BLaER1 treated with 17β-estradiol and CSF1 and Interleukin-3, amounts not matched to agents 10 nM and 100 nM (cell line): ENCODE measurements around the gene NOTCH4.
"Not testable (repeated sequence)": the region's sequence is repeated elsewhere in the genome, so short reads cannot be mapped to it uniquely, and the experiment has no call there.

ENCODE experiments used
- H3K27ac ChIP-seq, 11 experiments: shearing (Covaris generic); formaldehyde crosslinking; 2 replicates each; pipeline ENCODE4 v1.8.1; 2022
- H3K27me3 ChIP-seq, 11 experiments: shearing (Covaris generic); formaldehyde crosslinking; 2 replicates each; pipeline ENCODE4 v1.8.1; 2022
- H3K36me3 ChIP-seq, 11 experiments: shearing (Covaris generic); formaldehyde crosslinking; 2 replicates each; pipeline ENCODE4 v1.8.1; 2022
- H3K4me1 ChIP-seq, 10 experiments: shearing (Covaris generic); formaldehyde crosslinking; 2 replicates each; pipeline ENCODE4 v1.8.1; 2022
- H3K4me2 ChIP-seq, 11 experiments: shearing (Covaris generic); formaldehyde crosslinking; 2 replicates each; pipeline ENCODE4 v1.8.1; 2022
- H3K4me3 ChIP-seq, 10 experiments: shearing (Covaris generic); formaldehyde crosslinking; 2 replicates each; pipeline ENCODE4 v1.8.1; 2022
- H3K9ac ChIP-seq, 11 experiments: shearing (Covaris generic); formaldehyde crosslinking; 2 replicates each; pipeline ENCODE4 v1.8.1; 2022
- H3K9me3 ChIP-seq, 11 experiments: shearing (Covaris generic); formaldehyde crosslinking; replicated peaks in 1 of 11; 2 replicates each; pipeline ENCODE4 v1.8.1; 2022
- H4K20me1 ChIP-seq, 11 experiments: shearing (Covaris generic); formaldehyde crosslinking; 2 replicates each; pipeline ENCODE4 v1.8.1; 2022
- Cebpa-rat ChIP-seq, 11 experiments: shearing (Covaris generic); IDR thresholded peaks; 2 replicates each; pipeline ENCODE4 v1.8.1; 2022

NOTCH4 gene

DNA sequence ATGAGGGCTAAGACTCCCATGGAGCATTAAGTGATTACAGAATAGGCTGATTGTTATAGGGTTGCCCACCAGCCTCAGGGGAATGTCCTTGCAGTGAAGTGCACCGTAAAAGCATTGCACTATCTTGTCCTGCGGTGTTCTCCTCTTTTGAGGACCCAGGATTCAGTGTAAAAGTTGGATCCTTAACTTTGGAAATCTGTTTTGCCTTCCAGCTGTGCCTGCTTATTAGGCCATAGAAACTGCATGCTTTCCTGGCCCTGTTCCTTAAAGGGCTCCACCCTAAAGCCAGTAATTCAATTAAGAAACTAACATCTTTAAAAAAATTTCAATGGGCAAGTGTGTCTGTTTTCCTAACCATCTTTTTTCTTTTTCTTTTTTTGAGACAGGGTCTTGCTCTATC is 25.4 kb upstream of the NOTCH4 start:
- H3K36me3 ChIP-seq = no peaks in the 10 kb centered on the region
- TF ChIP-seq Cebpa-rat (IDR thresholded peaks at IDR 0.05) = no peak
- H3K9me3 ChIP-seq = peaks cover 16 to 24% (median 21%) of the 10 kb centered on the region in 11 experiments
- no peak overlapping the region for H3K9ac ChIP-seq
- no peaks in the 10 kb centered on the region; a peak in 1 of 22 replicates for H3K27me3 ChIP-seq
- H4K20me1 ChIP-seq = no peaks in the 10 kb centered on the region
- H3K27ac ChIP-seq = no peak overlapping the region
- peaks cover 0 to 11% (median 7%) of the 10 kb centered on the region in 10 experiments; a peak in 9 of 20 replicates for H3K4me1 ChIP-seq
- no peak overlapping the region; a peak in 1 of 20 replicates for H3K4me3 ChIP-seq
- no peak overlapping the region for H3K4me2 ChIP-seq

DNA sequence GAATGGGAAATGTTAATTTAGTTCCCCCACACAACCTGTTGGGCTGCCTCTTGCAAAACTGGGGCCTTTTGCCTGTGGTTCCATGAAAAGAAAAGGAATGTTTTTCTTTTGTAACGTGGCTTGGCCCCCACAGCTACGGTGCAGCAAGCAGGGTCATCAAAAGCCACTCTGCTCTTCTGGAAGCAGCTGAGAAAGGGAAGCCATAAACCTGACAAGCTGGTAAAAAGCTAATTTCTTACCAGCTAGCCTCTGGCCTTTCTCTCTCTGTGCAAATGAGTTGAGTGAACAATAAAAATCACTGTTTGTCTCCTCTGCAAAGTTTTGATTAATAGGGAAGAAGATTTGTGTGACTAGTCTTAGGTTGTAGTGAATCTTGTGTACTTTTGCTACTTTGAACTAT is 23.5 kb upstream of the NOTCH4 start:
- no peak overlapping the region for H3K4me3 ChIP-seq
- H3K9ac ChIP-seq = no peak overlapping the region
- H4K20me1 ChIP-seq = no peaks in the 10 kb centered on the region
- peaks cover 0 to 12% (median 7%) of the 10 kb centered on the region in 10 experiments; a peak in 9 of 20 replicates for H3K4me1 ChIP-seq
- no peak overlapping the region for H3K27ac ChIP-seq
- H3K4me2 ChIP-seq = no peak overlapping the region
- no peaks in the 10 kb centered on the region for H3K36me3 ChIP-seq
- TF ChIP-seq Cebpa-rat (IDR thresholded peaks at IDR 0.05) = no peak
- H3K27me3 ChIP-seq = no peaks in the 10 kb centered on the region
- peaks cover 16 to 24% (median 21%) of the 10 kb centered on the region in 11 experiments for H3K9me3 ChIP-seq

DNA sequence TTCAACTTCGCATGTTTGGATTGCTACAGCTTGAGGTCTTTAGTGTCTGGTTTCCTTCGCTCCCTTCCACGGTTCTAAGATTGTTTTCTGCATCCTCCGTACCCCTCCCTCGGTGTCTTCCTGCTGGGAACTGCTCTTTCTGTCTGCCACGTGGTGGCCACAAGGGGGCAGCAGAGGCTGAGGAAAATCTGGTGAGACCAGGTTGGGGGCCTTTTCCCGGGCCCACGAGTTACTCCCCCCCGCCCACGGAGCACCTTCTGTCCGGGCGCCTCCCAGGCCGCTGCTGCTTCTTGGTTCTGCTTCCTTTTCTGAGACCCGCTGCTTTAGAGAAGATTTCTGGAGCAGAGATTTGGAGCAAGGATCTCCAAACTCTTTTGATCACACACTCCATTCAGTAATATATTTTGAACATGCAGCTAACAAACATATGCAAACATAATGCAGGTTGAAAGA is 21.1 kb upstream of the NOTCH4 start:
- Histone ChIP-seq H3K36me3 (no peaks in the 10 kb centered on the region), H3K4me1 (peaks cover 0 to 12% (median 7%) of the 10 kb centered on the region in 10 experiments; a peak in 9 of 20 replicates), H3K27ac (no peak overlapping the region), H3K27me3 (no peaks in the 10 kb centered on the region), H3K4me3 (no peak overlapping the region), H3K9me3 (peaks cover 16 to 26% (median 21%) of the 10 kb centered on the region in 11 experiments), H4K20me1 (no peaks in the 10 kb centered on the region), H3K9ac (peak overlapping the region in 9 of 11 experiments; percentile 0 to 55 (median 30); a peak in 5 of 22 replicates), H3K4me2 (peak overlapping the region; percentile 13 to 62 (median 39); a peak in 19 of 22 replicates)
- no peak for TF ChIP-seq Cebpa-rat (IDR thresholded peaks at IDR 0.05)

DNA sequence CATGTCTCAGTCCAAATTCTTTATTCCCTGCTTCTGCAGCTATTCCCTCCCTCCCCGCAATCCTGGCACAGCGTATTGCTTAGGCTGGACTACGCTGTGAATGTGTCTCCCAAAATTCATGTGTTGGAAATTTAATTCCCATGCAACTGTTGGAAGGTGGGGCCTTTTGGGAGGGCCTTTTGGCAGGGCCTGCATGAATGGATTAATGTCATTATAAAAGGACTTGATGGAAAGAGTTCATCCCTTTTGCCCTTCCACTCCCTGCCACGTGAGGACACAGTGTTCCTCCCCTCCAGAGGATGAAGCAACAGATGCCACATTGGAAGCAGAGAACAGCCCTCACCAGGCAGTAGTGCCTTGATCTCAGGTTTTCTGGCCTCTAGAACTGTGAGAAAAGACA is 20.4 kb upstream of the NOTCH4 start:
- Histone ChIP-seq H4K20me1 (no peaks in the 10 kb centered on the region), H3K27ac (no peak overlapping the region), H3K9ac (peak overlapping the region in 1 of 11 experiments; percentile 50; a peak in 1 of 22 replicates), H3K9me3 (peaks cover 9 to 19% (median 14%) of the 10 kb centered on the region in 11 experiments), H3K36me3 (no peaks in the 10 kb centered on the region), H3K4me1 (peaks cover 0 to 12% (median 7%) of the 10 kb centered on the region in 10 experiments; a peak in 9 of 20 replicates), H3K27me3 (no peaks in the 10 kb centered on the region), H3K4me3 (no peak overlapping the region), H3K4me2 (peak overlapping the region in 8 of 11 experiments; percentile 27 to 50 (median 42); a peak in 8 of 22 replicates)
- no peak for TF ChIP-seq Cebpa-rat (IDR thresholded peaks at IDR 0.05)

DNA sequence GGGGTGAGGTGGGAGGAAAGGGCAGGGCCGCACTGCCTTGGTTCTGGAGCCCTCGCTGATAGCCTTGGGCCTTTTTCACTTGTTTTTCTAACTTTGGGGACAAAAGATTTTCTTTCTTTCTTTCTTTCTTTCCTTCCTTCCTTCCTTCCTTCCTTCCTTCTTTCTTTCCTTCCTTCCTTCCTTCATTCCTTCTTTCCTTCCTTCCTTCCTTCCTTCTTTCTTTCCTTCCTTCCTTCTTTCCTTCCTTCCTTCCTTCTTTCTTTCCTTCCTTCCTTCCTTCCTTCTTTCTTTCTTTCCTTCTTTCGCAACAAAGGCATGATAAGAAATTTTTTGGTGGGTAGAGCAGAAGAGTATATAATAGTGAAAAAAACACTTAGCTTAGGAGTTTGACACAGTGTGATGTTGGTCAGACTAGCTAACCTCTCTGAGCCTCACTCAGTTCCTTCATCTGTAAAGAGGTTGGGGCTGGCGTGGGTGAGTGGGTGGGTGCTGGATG is 18.5 kb upstream of the NOTCH4 start:
- not testable (repeated sequence) for H3K27ac ChIP-seq, H4K20me1 ChIP-seq, H3K36me3 ChIP-seq, H3K4me2 ChIP-seq, H3K4me3 ChIP-seq, H3K9ac ChIP-seq, H3K9me3 ChIP-seq, H3K27me3 ChIP-seq
- H3K4me1 ChIP-seq = peaks cover 0 to 12% (median 7%) of the 10 kb centered on the region in 10 experiments; a peak in 9 of 20 replicates

DNA sequence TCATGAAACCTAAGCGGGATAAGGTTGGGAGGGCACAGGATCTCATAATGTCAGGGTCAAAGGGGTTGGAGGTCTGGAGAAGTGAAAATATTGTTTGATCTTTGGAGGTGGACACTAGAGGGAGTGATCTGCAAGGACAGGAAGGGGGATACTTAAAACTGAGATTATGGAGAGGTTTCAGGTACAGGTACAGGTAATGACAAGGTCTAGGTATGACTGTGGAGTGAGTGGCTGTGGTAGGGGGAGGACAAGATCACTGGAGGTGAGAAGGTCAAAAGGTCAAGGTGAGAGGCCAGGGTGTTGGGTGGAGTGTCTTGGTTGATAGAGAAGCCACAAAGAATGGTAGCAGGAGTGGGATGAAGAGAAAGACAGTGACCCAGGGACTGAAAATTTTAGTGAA is 16.8 kb upstream of the NOTCH4 start:
- no peak overlapping the region for H3K4me3 ChIP-seq
- no peak overlapping the region for H3K4me2 ChIP-seq
- no peaks in the 10 kb centered on the region for H4K20me1 ChIP-seq
- H3K9me3 ChIP-seq = peaks cover 0 to 3% (median 0%) of the 10 kb centered on the region in 11 experiments; a peak in 2 of 22 replicates
- peaks cover 0 to 12% (median 7%) of the 10 kb centered on the region in 10 experiments; a peak in 9 of 20 replicates for H3K4me1 ChIP-seq
- TF ChIP-seq Cebpa-rat (IDR thresholded peaks at IDR 0.05) = no peak
- H3K36me3 ChIP-seq = no peaks in the 10 kb centered on the region
- no peak overlapping the region for H3K9ac ChIP-seq
- H3K27ac ChIP-seq = no peak overlapping the region
- no peaks in the 10 kb centered on the region for H3K27me3 ChIP-seq

DNA sequence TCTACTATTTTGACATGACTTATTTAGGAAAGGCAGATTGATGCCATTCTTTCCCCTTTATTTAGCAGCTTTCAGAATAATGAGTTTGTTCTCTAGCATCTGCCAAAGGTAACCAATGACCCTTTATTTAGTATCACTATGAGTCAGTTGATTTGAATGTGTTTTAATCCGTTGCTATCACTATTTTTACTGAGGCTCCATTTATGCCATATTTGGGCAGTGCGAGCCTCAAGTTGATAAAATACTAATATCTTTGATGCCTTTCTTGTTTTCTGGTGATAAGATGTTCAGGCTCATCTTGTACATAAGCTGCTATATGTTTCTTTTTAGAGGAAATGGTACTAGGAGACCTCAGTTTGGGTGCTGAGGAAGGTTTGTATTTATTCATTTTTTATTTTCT is 15.6 kb upstream of the NOTCH4 start:
- no peaks in the 10 kb centered on the region for H3K36me3 ChIP-seq
- H3K4me1 ChIP-seq = peaks cover 0 to 4% (median 2%) of the 10 kb centered on the region in 10 experiments; a peak in 7 of 20 replicates
- H3K27ac ChIP-seq = no peak overlapping the region
- no peaks in the 10 kb centered on the region for H4K20me1 ChIP-seq
- no peaks in the 10 kb centered on the region for H3K27me3 ChIP-seq
- no peak overlapping the region for H3K9ac ChIP-seq
- H3K4me2 ChIP-seq = no peak overlapping the region
- TF ChIP-seq Cebpa-rat (IDR thresholded peaks at IDR 0.05) = no peak
- H3K9me3 ChIP-seq = peaks cover 0 to 3% (median 0%) of the 10 kb centered on the region in 11 experiments; a peak in 2 of 22 replicates
- H3K4me3 ChIP-seq = no peak overlapping the region

DNA sequence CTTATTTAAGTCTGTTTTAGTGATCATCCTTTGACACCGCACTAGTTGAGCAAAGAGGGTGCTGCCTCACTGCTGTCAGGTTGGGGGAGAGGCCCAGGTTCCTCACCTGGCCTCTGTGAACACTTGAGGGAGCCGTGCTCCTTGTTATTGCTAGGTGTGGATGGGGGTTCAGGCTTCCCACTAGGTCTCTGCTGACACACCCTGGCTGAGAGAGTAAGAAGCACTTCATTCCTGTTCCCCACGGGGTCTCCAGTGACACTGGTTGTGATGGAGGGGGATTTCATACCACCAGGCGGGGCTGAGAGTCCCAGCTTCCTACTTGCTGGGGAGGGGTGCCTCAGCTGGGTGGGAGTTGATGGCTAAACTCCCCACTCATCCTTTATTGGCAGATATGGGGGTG is 11.1 kb upstream of the NOTCH4 start:
- no peak for TF ChIP-seq Cebpa-rat (IDR thresholded peaks at IDR 0.05)
- Histone ChIP-seq H3K4me2 (no peak overlapping the region), H3K4me1 (no peaks in the 10 kb centered on the region), H3K27me3 (no peaks in the 10 kb centered on the region), H3K27ac (no peak overlapping the region), H3K9me3 (no peaks in the 10 kb centered on the region), H3K36me3 (no peaks in the 10 kb centered on the region), H3K9ac (no peak overlapping the region), H4K20me1 (no peaks in the 10 kb centered on the region), H3K4me3 (no peak overlapping the region)

DNA sequence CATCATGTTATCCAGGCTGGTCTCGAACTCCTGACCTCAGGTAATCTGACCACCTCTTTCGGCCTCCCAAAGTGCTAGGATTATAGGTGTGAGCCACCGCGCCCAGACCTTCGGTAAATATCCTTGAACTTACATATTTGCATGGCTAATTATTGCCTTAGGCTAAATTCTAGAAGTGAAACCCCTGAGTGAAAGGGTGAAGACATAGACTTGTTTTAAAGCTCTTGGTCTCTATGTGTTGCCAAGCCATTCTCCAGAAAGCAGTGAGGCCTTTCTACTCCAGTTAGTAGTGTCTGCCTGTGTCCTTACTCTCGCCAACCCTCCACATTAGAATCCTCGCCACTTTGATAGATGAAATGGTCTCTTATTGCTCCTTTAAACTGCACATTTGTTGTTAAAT is 2.6 kb upstream of the NOTCH4 start:
- TF ChIP-seq Cebpa-rat (IDR thresholded peaks at IDR 0.05) = no peak
- Histone ChIP-seq H3K4me3 (no peak overlapping the region), H4K20me1 (no peaks in the 10 kb centered on the region), H3K9me3 (no peaks in the 10 kb centered on the region), H3K4me2 (no peak overlapping the region), H3K27ac (no peak overlapping the region), H3K36me3 (no peaks in the 10 kb centered on the region), H3K9ac (no peak overlapping the region), H3K4me1 (peaks cover 4 to 20% (median 9%) of the 10 kb centered on the region in 10 experiments; a peak in 13 of 20 replicates), H3K27me3 (no peaks in the 10 kb centered on the region)

DNA sequence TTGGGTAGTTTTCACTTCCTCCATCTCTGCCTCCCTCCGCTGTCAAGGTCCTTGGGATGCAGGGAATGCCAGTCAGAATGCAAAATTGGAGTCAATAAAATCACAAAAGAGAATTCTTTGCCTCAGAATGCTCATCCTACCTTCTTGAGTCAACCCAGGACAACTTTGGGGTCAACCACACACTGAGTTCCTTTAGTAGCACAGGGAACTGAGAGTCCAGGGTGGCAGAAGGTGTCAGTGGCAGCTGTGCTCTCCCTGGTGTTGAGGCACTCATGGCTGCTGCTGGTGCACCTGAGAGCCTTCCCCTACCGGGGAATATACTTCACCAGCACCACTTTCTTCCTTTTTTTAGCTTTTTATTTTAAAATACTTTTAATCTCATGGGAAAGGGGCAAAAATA is 829 bp upstream of the NOTCH4 start:
- TF ChIP-seq Cebpa-rat (IDR thresholded peaks at IDR 0.05) = no peak
- Histone ChIP-seq H3K27me3 (no peaks in the 10 kb centered on the region), H4K20me1 (no peaks in the 10 kb centered on the region), H3K4me2 (no peak overlapping the region), H3K9me3 (no peaks in the 10 kb centered on the region), H3K4me1 (peaks cover 4 to 20% (median 9%) of the 10 kb centered on the region in 10 experiments; a peak in 13 of 20 replicates), H3K27ac (no peak overlapping the region), H3K36me3 (no peaks in the 10 kb centered on the region), H3K4me3 (no peak overlapping the region), H3K9ac (no peak overlapping the region)
